GM21390 (cell line): ENCODE results near the gene HTR3A.

Experiments used
- ATAC-seq: cut with Tn5 transposase; IDR thresholded peaks from one replicate; pipeline ENCODE4 v1.9.1; 2021; ENCODE audit not compliant: unreplicated experiment

HTR3A gene

DNA sequence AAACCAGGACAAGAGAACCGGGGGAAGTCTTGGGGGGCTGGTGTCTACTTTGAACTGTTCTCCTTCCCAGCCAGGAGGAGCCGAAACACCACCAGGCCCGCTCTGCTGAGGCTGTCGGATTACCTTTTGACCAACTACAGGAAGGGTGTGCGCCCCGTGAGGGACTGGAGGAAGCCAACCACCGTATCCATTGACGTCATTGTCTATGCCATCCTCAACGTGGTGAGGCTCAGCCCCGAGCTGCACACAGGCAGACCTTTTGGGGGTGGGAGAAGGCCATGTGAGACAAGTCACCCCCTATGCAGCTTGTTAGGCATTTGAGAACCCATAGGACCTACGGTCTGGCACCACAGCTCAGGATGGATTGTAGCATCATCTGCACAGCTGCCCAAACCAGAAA, 2.8 kb downstream of the HTR3A start:
- no peak for ATAC-seq

GRCh38 chr11:113979431-113979830, 4.5 kb downstream of the HTR3A start:
- no peak for ATAC-seq

DNA sequence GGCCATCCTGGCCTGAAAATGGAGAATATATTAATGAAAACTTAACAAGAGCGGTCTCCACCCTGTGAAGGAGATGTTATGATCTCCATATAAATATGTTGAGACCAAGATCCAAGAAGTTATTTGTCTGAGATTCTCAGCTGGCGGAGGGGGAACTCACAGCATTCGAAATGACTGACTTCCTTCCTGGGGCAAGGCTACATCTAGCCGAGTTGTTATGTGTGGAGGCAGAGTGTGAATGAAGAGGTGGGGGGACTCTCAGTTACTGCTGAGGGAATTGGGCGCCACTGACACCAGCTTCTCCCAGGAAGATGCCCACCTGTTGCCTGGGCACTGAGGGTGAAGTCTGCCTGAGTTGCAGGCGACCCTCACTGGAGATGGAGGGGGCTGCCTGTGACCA, 5.9 kb downstream of the HTR3A start:
- ATAC-seq: no peak

DNA sequence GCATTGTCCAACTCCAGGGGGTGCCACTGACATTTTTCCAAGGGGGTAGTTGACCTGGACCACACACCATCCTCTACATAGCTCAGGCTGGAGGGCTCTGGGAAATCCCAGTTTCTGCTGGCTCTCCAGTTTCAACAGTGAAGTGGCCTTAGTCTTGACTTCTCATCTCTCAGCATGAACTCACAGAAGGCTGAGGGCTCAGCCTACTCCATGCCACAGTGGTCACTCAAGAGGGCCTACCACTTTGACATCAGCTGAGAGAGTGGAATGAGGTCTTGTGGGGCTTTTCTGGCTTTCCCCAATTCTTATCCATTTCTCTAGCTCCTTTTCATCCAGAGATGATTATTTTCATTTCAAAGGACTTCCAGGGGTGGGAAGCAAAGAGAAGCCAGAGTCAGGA, 7.4 kb downstream of the HTR3A start:
- no peak for ATAC-seq

DNA sequence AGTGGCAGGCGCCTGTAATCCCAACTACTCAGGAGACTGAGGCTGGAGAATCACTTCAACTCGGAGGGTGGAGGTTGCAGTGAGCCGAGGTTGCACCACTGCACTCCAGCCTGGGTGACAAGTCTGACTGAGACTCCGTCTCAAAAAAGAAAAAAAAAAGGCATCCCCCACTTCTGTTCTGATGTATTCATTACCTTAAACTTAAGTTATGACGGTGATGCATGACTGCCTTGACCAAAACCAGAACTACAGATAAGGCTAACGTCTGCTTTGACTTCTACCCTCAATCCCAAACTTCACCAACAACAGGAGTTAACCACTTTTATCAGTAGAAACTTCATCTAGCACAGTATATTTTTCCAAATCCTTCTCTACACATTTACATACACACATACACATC, 9.9 kb downstream of the HTR3A start:
- ATAC-seq: no peak

GRCh38 chr11:113985906-113986305, 11.0 kb downstream of the HTR3A start:
- ATAC-seq: no peak

DNA sequence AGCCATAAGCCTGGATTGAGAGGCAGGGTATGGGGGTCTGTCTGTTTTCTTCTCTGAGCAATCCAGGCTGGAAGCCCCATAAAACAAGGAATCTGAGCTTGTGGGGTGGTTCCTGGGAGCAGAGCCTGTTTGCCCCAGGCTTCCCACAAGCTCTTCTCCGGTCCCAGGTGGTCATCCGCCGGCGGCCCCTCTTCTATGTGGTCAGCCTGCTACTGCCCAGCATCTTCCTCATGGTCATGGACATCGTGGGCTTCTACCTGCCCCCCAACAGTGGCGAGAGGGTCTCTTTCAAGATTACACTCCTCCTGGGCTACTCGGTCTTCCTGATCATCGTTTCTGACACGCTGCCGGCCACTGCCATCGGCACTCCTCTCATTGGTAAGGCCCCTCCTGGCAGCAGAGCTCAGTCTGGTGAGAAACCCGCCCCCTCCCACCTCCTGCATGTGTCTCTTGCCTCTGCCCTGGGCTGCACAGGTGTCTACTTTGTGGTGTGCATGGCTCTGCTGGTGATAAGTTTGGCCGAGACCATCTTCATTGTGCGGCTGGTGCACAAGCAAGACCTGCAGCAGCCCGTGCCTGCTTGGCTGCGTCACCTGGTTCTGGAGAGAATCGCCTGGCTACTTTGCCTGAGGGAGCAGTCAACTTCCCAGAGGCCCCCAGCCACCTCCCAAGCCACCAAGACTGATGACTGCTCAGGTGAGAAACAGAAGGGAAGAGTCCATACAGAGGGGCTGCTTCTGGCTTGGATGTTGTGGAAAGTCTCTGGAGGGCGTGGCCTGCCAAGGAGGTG, 11.6 kb downstream of the HTR3A start:
- ATAC-seq: no peak

GRCh38 chr11:113989381-113989780, 14.5 kb downstream of the HTR3A start:
- no peak for ATAC-seq

DNA sequence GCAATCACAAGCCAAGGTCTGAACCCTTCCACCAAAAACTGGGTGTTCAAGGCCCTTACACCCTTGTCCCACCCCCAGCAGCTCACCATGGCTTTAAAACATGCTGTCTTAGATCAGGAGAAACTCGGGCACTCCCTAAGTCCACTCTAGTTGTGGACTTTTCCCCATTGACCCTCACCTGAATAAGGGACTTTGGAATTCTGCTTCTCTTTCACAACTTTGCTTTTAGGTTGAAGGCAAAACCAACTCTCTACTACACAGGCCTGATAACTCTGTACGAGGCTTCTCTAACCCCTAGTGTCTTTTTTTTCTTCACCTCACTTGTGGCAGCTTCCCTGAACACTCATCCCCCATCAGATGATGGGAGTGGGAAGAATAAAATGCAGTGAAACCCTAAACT, 15.0 kb downstream of the HTR3A start:
- no peak for ATAC-seq

DNA sequence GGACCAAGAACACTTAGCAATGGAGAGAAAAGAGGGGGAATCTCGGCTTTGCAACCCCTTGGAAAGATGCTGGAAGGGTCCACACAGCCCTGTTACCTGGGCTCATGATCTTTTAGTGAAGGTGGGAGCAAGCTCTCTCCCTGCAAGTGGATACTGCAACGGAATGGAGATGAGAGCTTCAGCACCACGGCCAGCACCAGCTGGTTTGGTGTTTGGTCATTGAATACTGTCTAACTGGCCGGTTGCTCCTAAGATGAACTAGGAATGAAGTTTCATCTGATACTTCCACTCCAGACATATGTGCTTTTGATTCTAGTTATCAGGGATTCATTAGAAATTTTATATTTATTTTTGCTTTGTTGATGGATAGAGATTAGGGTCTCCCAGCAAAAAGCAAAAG, 16.3 kb downstream of the HTR3A start:
- ATAC-seq: no peak

- ATAC-seq: no peak
Observed at GRCh38 chr11:113991718-113992458, 17.0 kb downstream of the HTR3A start.

- no peak for ATAC-seq
Observed at GRCh38 chr11:113992459-113993110, 17.7 kb downstream of the HTR3A start.

DNA sequence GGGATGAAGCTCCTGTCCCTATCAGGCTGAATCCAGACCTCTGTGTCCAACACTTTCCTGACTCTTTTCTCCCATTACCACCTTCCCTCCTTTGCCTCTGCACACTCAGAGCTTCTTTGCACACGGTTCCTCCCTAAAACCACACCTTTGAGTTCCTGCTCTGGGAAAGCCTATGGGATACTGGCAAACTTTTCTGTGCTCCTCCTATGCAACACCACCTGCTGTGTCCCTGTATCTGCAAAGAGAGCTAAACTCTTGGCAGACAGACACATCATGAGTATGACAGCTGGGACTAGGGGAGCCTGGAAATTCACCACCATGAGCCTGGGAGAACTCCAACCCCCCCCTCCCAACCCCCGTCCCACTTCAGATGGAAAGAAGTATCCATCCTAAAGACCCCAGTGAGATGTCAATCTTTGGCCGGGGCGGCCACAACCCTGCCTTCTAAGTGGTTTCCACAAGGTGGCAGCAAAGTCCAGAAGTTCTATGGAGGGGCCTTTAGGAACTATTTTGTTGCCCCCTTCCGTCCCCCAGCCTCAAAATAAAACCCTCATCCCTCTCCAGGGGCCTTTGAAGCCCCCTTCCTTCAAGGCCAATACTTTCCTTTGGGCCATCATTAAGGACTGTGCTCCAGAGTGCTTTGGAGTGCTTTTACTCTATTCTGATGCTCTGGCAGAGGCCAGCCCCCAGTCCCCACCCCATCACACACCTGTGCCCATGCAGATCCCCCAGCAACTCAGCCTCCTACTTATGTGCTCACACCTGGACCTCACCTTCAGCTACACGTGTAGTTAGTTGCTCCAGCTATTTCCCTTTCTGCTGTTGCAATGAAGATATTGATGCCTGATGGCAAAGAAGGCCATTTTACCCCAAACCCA, 19.4 kb downstream of the HTR3A start:
- ATAC-seq: no peak

DNA sequence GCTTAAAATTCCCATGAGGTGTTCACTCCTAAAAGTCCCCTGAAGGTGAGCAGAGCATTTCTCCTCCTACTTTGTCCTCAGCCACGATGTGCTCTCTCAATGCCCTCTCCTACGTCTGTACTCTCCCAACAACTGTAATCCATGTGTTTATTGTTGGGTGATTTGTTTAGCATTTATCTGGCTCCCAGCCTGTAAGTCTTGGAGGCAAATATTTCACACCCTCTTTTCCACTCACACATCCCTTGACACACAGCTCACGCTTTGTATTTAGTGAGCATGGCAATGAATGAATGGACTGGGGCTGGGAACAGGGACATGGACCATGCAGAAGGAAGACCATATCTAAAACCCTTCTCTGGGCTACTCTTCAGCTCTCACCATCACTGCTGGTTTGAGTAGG, 22.6 kb downstream of the HTR3A start:
- ATAC-seq: no peak

GRCh38 chr11:113998574-113998973, 23.7 kb downstream of the HTR3A start:
- ATAC-seq: no peak

DNA sequence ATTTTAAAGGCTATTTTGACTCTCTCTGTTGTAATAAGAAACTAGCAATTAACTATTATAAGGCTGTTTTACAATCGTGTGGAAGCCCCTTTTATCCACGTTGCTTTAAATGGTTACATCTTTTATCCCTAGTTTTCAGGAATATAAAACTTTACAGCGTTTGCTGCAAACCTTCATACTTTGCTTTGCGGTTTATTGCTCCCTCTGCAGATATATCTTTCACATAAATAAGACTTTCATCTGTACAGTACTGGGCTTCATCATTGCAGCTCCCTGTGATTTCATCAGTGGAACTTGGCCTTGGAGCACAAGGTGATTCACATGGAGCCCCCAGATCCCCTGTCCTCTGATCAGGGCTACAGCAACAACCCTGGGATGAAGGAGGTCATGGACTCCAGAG, 25.6 kb downstream of the HTR3A start:
- no peak for ATAC-seq

DNA sequence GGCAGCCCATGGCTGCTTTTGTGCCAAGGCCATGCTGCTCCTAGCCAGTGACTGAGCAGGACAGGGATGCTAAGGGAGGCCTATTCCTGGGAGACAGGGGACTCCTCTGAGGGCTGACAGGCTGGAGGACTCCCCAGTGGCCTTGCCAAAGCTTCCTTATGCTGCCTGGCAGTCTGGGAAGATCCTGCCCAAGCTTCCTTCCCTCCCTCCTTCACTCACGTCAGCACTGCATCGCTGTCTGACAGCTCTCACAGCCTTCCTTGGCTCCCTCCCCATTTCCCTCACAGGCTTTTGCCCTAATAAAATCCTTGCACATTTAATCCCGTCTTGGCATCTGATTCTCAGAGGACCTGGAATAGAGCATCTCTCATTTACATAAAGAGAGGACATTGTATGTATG, 26.5 kb downstream of the HTR3A start:
- no peak for ATAC-seq

DNA sequence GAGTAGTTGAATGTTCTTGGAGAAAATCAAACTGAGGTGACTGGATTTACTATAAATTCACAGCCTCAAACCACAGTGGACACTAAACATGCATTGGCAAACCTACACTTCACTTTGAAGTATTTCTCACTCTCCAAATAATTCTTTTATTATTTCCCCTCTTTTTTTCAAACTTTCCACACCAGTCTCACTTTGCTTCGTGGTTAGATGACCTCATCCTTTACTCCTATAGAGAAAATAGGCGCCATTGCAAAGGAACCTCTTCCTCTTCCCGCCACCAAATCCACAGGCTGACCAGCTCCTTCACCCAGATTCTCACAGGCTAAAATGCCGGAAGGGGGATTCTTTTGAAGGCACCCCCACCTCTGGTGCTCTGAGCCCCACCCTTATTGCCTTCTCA, 33.4 kb downstream of the HTR3A start:
- ATAC-seq: no peak

GRCh38 chr11:114010931-114011330, 36.0 kb downstream of the HTR3A start:
- ATAC-seq: no peak

- ATAC-seq: no peak
Observed at GRCh38 chr11:114011443-114011842, 36.5 kb downstream of the HTR3A start.

- no peak for ATAC-seq
Observed at GRCh38 chr11:114015117-114015516, 40.2 kb downstream of the HTR3A start.
